Stimulated activated CD8-positive, alpha-beta memory T cell treated with anti-CD3 and anti-CD28 coated beads, Interleukin-7, amount 100 ng/mL, for 48 hours (primary cell): Measurements from ENCODE around the gene FOXRED2.
"Not testable (repeated sequence)": the region's sequence is repeated elsewhere in the genome, so short reads cannot be mapped to it uniquely, and the experiment has no call there.

ENCODE experiments used
- DNase-seq, 2 donors: peaks; one replicate each; pipeline ENCODE4 v3.0.0-alpha.2; 2020; ENCODE audit warnings: low read depth in 1 of 2; ENCODE audit errors: extremely low read depth in 1 of 2

The FOXRED2 gene

DNA sequence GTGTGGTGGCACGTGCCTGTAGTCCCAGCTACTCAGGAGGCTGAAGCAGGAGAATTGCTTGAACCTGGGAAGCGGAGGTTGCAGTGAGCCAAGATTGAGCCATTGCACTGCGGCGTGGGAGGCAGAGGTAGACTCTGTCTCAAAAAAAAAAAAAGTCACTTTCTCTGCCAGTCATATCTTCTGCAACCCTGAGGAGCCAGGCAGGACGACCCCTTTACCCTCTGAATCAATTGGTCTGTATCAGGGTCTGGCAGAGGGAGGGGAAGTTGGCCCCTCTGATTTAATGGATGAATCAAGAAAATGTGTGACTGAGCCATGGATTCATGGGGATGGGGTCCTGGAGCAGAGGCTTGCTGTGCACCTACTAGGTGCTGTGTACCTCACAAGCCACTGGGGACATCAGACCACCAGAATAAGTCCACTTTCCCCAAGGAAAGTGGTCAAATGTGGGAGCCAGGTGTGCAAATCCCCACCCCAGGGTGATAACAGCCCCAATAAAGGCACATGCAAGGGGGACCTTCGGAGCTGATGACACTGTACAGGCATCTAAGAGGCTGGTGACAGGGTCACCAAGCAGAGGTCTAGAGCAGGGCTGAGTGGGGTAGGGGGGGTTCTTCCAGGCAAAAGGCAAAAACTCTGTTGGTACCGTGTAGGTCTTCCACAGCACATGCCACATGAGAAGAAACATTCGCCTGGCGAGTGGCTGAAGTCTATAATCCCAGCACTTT lies 54.4 kb downstream of the FOXRED2 start:
- DNase-seq, result no peak

DNA sequence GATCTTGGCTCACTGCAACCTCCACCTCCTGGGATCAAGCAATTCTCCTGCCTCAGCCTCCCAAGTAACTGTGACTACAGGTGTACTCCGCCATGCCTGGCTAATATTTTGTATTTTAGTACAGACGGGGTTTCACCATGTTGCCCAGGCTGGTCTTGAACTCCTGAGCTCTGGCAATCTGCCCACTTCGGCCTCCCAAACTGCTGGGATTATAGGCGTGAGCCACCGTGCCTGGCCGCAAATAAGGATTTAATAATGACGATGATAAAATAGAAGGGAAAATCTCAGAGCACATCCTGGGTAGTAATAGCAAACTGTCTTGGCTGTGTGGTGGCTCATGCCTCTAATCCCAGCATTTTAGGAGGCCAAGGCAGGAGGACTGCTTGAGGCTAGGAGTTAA lies 55.9 kb downstream of the FOXRED2 start:
- not testable (repeated sequence) for DNase-seq

GRCh38 chr22:36449596-36450175 lies 57.2 kb downstream of the FOXRED2 start:
- DNase-seq, result no peak

- no peak for DNase-seq
These were observed 59.2 kb downstream of the FOXRED2 start for GRCh38 chr22:36447632-36448031.

DNA sequence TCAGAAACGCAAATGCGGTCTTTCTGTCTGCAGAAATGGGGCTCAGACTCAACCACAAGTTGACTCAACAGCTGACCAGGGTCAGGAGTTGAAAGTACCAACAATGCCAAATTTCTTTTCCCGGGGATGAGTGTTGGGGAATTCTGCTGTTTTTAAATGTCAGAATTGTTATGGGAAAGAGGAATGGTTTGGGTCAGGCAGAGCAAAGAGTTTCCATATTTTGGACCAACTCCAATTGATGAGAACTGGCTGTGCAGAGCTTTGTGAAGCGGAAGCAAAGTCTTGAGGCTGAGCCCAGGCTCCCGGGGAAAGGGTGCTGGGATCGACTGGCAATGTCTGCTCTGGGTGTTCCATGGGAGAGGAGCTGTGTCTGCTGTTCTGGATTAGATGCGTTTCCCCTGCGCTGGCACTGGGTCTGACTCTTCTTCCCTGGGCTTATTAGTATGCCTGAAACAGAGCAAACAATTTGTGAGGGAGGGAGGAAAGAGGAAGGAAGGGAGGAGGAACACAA lies 61.6 kb downstream of the FOXRED2 start:
- no peak for DNase-seq

DNA sequence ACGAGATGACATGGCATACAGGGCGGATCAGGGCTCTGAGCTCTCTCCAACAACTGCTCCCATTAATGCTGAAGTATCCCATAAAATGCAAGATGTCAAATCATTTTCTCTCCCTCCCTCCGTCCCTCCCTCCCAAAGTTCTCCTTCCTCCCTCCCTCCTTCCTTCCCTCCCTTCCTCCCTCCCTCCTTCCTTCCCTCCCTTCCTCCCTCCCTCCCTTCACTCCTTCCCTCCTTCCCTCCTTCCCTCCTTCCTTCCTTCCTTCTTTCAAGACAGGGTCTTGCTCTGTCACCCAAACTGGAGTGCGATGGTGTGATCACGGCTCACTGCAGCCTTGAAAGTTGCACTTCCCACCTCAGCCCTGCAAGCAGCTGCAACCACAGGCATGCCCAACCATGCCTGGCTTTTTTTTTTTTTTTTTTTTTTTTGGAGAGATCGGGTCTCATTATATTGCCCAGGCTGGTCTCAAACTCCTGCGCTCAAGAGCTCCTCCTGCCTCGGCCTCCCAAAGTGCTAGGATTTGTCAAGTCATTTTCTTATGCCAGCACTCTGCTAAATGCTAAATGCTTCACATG lies 63.6 kb downstream of the FOXRED2 start:
- DNase-seq, result no peak

DNA sequence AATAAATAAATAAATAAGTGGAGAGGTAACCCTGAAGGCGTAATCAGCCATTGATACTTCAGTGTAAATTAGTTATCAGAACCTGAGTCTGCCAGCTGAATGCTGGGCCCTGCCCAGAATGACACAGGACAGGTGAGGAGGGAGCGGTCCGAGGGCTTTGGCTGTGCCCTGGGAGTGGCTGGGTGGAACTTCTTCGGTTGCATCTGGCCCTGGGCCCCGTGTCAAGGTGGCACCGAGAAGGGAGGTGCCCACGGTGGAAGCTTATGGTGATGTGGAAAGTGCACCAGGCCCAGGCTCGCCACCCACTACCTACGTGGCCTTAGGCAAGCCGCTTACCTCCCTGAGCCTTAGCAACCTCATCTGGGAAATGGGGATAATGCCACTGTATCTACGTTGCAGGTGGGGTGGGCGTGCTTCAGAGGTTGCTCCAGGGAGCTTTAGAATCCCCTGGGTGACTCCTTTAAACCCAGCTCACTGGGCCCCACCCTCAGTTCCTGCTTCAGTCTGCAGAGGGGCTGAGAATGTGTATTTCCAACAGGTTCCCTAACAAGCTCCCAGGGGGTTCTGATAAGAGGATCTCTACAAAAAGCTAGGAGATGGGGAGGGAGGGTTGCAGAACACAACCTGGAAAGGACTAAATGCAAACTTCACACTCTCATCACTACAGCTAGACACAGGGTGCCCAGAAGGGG lies 64.2 kb downstream of the FOXRED2 start:
- DNase-seq, result no peak

- DNase-seq, result no peak
These were observed 66.3 kb downstream of the FOXRED2 start for GRCh38 chr22:36440429-36441002.

- DNase-seq, result no peak
These were observed 67.2 kb downstream of the FOXRED2 start for GRCh38 chr22:36439481-36440271.
